Measurements from ENCODE around the gene BCL2L2.
A peak's percentile ranks its signal among the peaks of the same experiment; 100 is the strongest.
"Not testable (repeated sequence)": the region's sequence is repeated elsewhere in the genome, so short reads cannot be mapped to it uniquely, and the experiment has no call there.

Gene BCL2L2, protein sequence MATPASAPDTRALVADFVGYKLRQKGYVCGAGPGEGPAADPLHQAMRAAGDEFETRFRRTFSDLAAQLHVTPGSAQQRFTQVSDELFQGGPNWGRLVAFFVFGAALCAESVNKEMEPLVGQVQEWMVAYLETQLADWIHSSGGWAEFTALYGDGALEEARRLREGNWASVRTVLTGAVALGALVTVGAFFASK

DNA sequence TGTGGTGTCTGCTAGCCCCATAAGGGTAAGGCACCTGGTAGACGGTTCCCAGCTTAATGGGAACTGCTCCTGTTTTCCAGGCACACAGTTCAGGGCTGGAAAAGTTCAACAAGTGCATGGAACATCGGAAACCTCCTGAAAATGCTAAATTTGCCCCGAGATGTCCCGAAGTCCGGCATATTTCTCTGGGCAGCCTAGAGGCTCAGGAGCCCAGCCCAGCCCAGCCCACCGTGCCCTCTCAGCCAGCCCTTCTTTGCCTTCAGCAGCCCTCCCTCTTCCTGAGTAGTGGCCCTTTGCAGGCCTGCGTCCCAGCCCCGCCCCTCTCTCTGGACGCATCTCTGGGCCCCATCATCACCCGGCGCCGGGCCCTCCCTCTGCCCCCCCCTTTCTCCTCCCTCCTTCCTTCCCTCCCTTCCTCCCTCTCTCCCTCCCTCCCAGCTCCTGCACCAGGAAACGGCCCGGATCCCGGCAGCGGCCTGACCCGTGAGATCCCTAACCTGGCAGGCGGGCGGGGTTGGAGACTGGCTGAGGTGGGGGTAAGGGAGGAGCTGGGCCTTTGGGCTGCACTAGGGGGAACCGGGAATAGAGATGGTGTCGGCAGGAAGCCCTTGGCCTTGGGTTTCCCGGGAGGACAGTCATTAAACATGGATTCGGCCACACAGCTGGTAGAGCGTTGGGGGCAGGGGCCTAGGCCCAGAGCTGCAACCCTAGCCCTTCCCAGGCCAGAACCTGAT is at the start of gene BCL2L2:
Gene BCL2L2 (plus strand): TSS at position 422 of the 734 bp plus-strand sequence. CDS start 935 bp downstream, outside the sequence.
- Histone ChIP-seq H3K9ac (ENCODE audit: insufficient read length, low read depth) (peak within 1 kb of the TSS; percentile 98), H3K36me3 (ENCODE audit: insufficient read depth, insufficient read length, low read length) (peaks cover 42% of the 10 kb centered on the region), H3K4me1 (ENCODE audit: insufficient read depth, insufficient read length) (peaks cover 4% of the 10 kb centered on the region), H3K27me3 (ENCODE audit: insufficient read depth, insufficient read length) (peaks cover 22% of the 10 kb centered on the region), H3K4me3 (ENCODE audit: insufficient read length, low read depth) (peak within 1 kb of the TSS; percentile 90), H3K9me3 (ENCODE audit: insufficient read depth, low read length) (no peaks in the 10 kb centered on the region)
- TF ChIP-seq SUZ12 (IDR thresholded peaks at IDR 0.05; ENCODE audit: extremely low read depth, insufficient read depth, insufficient read length) = no peak
- TF ChIP-seq ZNF274 (IDR thresholded peaks at IDR 0.05; ENCODE audit: low read depth, low read length) = no peak
- no peak for TF ChIP-seq YY1 (IDR thresholded peaks at IDR 0.05; ENCODE audit: insufficient read depth, insufficient read length)
- peak; percentile 93 for DNase-seq (ENCODE audit: low read depth, low spot score)

GRCh38 chr14:23258256-23258655 is 48.4 kb upstream of the BCL2L2 start:
- TF ChIP-seq ZNF274 (IDR thresholded peaks at IDR 0.05; ENCODE audit: low read depth, low read length) (no peak), SUZ12 (IDR thresholded peaks at IDR 0.05; ENCODE audit: extremely low read depth, insufficient read depth, insufficient read length) (no peak), YY1 (IDR thresholded peaks at IDR 0.05; ENCODE audit: insufficient read depth, insufficient read length) (no peak)
- Histone ChIP-seq H3K9me3 (ENCODE audit: insufficient read depth, low read length) (no peaks in the 10 kb centered on the region), H3K4me1 (ENCODE audit: insufficient read depth, insufficient read length) (no peaks in the 10 kb centered on the region), H3K9ac (ENCODE audit: insufficient read length, low read depth) (no peak overlapping the region), H3K27me3 (ENCODE audit: insufficient read depth, insufficient read length) (no peaks in the 10 kb centered on the region), H3K36me3 (ENCODE audit: insufficient read depth, insufficient read length, low read length) (no peaks in the 10 kb centered on the region), H3K4me3 (ENCODE audit: insufficient read length, low read depth) (no peak overlapping the region)
- no peak for DNase-seq (ENCODE audit: low read depth, low spot score)

GRCh38 chr14:23259426-23259825 is 47.2 kb upstream of the BCL2L2 start:
- Histone ChIP-seq H3K4me1 (ENCODE audit: insufficient read depth, insufficient read length) (no peaks in the 10 kb centered on the region), H3K9me3 (ENCODE audit: insufficient read depth, low read length) (no peaks in the 10 kb centered on the region), H3K9ac (ENCODE audit: insufficient read length, low read depth) (no peak overlapping the region), H3K27me3 (ENCODE audit: insufficient read depth, insufficient read length) (no peaks in the 10 kb centered on the region), H3K36me3 (ENCODE audit: insufficient read depth, insufficient read length, low read length) (no peaks in the 10 kb centered on the region), H3K4me3 (ENCODE audit: insufficient read length, low read depth) (no peak overlapping the region)
- no peak for TF ChIP-seq YY1 (IDR thresholded peaks at IDR 0.05; ENCODE audit: insufficient read depth, insufficient read length)
- TF ChIP-seq ZNF274 (IDR thresholded peaks at IDR 0.05; ENCODE audit: low read depth, low read length) = no peak
- DNase-seq (ENCODE audit: low read depth, low spot score) = no peak

DNA sequence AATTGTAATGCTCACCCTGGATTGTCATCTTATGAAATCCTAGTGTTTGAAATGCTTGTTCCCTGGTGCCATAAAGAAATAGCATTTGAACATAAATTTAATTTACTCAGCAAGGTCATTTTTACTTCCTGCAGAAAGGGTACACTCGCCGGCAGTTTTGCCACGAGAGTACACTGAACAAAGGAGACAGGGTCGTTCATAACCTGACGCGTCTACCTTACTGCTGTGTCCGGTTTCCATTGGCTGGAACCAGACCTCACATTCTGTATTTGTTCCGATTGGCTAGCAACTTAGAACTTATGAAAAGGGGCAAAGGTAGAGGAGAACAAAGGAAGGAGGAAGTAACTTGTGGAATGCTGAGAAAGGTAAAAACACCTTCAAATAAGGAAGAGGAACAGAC is 45.8 kb upstream of the BCL2L2 start:
- H3K4me3 ChIP-seq (ENCODE audit: insufficient read length, low read depth); DNase-seq (ENCODE audit: low read depth, low spot score); H3K9ac ChIP-seq (ENCODE audit: insufficient read length, low read depth); H3K27me3 ChIP-seq (ENCODE audit: insufficient read depth, insufficient read length); H3K4me1 ChIP-seq (ENCODE audit: insufficient read depth, insufficient read length); H3K36me3 ChIP-seq (ENCODE audit: insufficient read depth, insufficient read length, low read length); H3K9me3 ChIP-seq (ENCODE audit: insufficient read depth, low read length): not testable (repeated sequence)

DNA sequence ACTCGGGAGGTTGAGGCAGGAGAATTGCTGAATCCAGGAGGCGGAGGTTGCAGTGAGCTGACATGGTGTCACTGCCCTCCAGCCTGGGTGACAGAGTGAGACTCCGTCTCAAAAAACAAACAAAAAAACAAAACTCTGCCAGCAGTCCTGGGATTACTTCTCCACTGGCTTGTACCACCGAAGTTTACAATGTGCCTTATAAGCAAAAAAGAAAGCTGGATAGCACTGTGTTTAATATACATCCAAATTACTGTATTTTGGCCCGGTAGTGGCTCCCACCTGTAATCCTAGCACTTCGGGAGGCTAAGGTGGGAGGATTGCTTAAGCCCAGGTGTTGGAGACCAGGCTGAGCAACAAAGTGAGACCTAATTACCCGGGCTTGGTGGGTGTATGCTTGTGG is 37.4 kb upstream of the BCL2L2 start:
- Histone ChIP-seq H3K27me3 (ENCODE audit: insufficient read depth, insufficient read length) (peaks cover 20% of the 10 kb centered on the region), H3K36me3 (ENCODE audit: insufficient read depth, insufficient read length, low read length) (no peaks in the 10 kb centered on the region), H3K4me1 (ENCODE audit: insufficient read depth, insufficient read length) (no peaks in the 10 kb centered on the region), H3K9me3 (ENCODE audit: insufficient read depth, low read length) (no peaks in the 10 kb centered on the region), H3K4me3 (ENCODE audit: insufficient read length, low read depth) (no peak overlapping the region), H3K9ac (ENCODE audit: insufficient read length, low read depth) (no peak overlapping the region)
- TF ChIP-seq ZNF274 (IDR thresholded peaks at IDR 0.05; ENCODE audit: low read depth, low read length) = no peak
- TF ChIP-seq YY1 (IDR thresholded peaks at IDR 0.05; ENCODE audit: insufficient read depth, insufficient read length) = no peak
- no peak for TF ChIP-seq SUZ12 (IDR thresholded peaks at IDR 0.05; ENCODE audit: extremely low read depth, insufficient read depth, insufficient read length)
- DNase-seq (ENCODE audit: low read depth, low spot score) = no peak

DNA sequence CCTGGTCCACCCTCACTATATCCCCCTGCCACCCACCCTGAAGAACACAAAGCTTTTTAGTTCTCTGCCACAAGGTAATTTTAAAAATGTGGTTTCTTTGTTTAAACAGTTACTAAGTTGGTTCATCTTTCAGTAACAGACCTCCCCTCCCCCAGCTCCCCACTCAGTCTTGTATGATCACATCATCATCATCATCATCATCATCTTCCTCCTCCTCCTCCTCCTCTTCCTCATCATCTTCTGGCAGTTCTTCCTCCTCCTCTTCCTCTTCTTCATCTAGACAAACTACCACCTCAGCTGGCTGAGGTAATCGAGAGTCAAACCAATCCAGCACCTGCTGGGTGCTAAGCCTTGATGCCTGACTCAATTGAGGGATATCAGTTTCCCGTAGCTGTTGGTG is 31.2 kb upstream of the BCL2L2 start:
- TF ChIP-seq ZNF274 (IDR thresholded peaks at IDR 0.05; ENCODE audit: low read depth, low read length) = no peak
- no peak for TF ChIP-seq SUZ12 (IDR thresholded peaks at IDR 0.05; ENCODE audit: extremely low read depth, insufficient read depth, insufficient read length)
- no peak for TF ChIP-seq YY1 (IDR thresholded peaks at IDR 0.05; ENCODE audit: insufficient read depth, insufficient read length)
- Histone ChIP-seq H3K27me3 (ENCODE audit: insufficient read depth, insufficient read length) (peaks cover under 1% of the 10 kb centered on the region), H3K4me3 (ENCODE audit: insufficient read length, low read depth) (no peak overlapping the region), H3K9me3 (ENCODE audit: insufficient read depth, low read length) (no peaks in the 10 kb centered on the region), H3K36me3 (ENCODE audit: insufficient read depth, insufficient read length, low read length) (peaks cover 14% of the 10 kb centered on the region), H3K9ac (ENCODE audit: insufficient read length, low read depth) (no peak overlapping the region), H3K4me1 (ENCODE audit: insufficient read depth, insufficient read length) (no peaks in the 10 kb centered on the region)
- DNase-seq (ENCODE audit: low read depth, low spot score) = no peak

DNA sequence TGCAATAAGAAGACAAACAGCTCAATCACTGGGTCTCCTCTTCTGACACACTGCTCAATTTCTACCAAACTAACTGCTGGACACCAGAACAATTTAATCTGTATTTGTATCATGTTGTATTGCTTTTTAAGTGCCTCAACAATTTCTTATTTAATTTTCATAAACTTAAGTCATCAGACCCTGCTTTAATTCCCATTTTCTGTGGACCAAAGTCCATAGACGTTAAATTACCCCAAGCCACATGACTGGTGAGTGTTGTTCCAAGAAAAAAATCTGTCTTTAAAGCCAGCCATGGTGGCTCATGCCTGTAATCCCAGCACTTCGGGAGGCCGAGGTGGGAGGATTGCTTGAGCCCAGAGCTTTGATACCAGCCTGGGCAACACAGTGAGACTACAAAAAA is 29.4 kb upstream of the BCL2L2 start:
- Histone ChIP-seq H3K27me3 (ENCODE audit: insufficient read depth, insufficient read length) (no peaks in the 10 kb centered on the region), H3K4me1 (ENCODE audit: insufficient read depth, insufficient read length) (no peaks in the 10 kb centered on the region), H3K9me3 (ENCODE audit: insufficient read depth, low read length) (no peaks in the 10 kb centered on the region), H3K36me3 (ENCODE audit: insufficient read depth, insufficient read length, low read length) (peaks cover 14% of the 10 kb centered on the region), H3K9ac (ENCODE audit: insufficient read length, low read depth) (no peak overlapping the region), H3K4me3 (ENCODE audit: insufficient read length, low read depth) (no peak overlapping the region)
- no peak for TF ChIP-seq SUZ12 (IDR thresholded peaks at IDR 0.05; ENCODE audit: extremely low read depth, insufficient read depth, insufficient read length)
- no peak for TF ChIP-seq YY1 (IDR thresholded peaks at IDR 0.05; ENCODE audit: insufficient read depth, insufficient read length)
- no peak for TF ChIP-seq ZNF274 (IDR thresholded peaks at IDR 0.05; ENCODE audit: low read depth, low read length)
- no peak for DNase-seq (ENCODE audit: low read depth, low spot score)

- H3K9ac ChIP-seq (ENCODE audit: insufficient read length, low read depth); H3K4me1 ChIP-seq (ENCODE audit: insufficient read depth, insufficient read length); H3K27me3 ChIP-seq (ENCODE audit: insufficient read depth, insufficient read length); H3K4me3 ChIP-seq (ENCODE audit: insufficient read length, low read depth); H3K9me3 ChIP-seq (ENCODE audit: insufficient read depth, low read length); DNase-seq (ENCODE audit: low read depth, low spot score): not testable (repeated sequence)
- peaks cover 14% of the 10 kb centered on the region for H3K36me3 ChIP-seq (ENCODE audit: insufficient read depth, insufficient read length, low read length)
Measured at GRCh38 chr14:23277928-23278327, 28.7 kb upstream of the BCL2L2 start.

Measured in NT2/D1 (cell line).